Tibial nerve (tissue), 4 donors: Measurements from ENCODE around the gene CD300E. TPM values are rescaled to one million over a fixed set of nuclear protein-coding genes. Genes with fewer than 3 reads are reported as not detected.
A peak's percentile ranks its signal among the peaks of the same experiment; 100 is the strongest.
"Not testable (repeated sequence)": the region's sequence is repeated elsewhere in the genome, so short reads cannot be mapped to it uniquely, and the experiment has no call there.

Experiments used
- DNase-seq, 2 donors: peaks; one replicate each; pipeline ENCODE4 v3.0.0-alpha.2; 2019; ENCODE audit warnings: low spot score in 2 of 2
- H3K27ac ChIP-seq, 4 donors: fragments of 200-600 bp; sonication (generic) in 3 of 4; one replicate each; pipeline ENCODE4 v1.5.1; 2017 to 2019; ENCODE audit warnings: mild to moderate bottlenecking in 1 of 4
- H3K27me3 ChIP-seq, 2 donors: fragments of 200-600 bp; sonication (generic) in 1 of 2; one replicate each; pipeline versions ENCODE4 v1.5.1 to v1.6.0; 2017 to 2019
- H3K36me3 ChIP-seq, 3 donors: fragments of 200-600 bp; sonication (generic); one replicate each; pipeline ENCODE4 v1.5.1; 2018 to 2019
- H3K4me1 ChIP-seq, 4 donors: fragments of 200-600 bp; sonication (generic) in 3 of 4; one replicate each; pipeline ENCODE4 v1.5.1; 2017 to 2019
- H3K4me3 ChIP-seq, 4 donors: fragments of 200-600 bp; sonication (generic) in 3 of 4; one replicate each; pipeline ENCODE4 v1.5.1; 2017 to 2019; ENCODE audit warnings: mild to moderate bottlenecking in 1 of 4, moderate library complexity in 1 of 4
- H3K9me3 ChIP-seq, 4 donors: fragments of 200-600 bp; sonication (generic) in 3 of 4; one replicate each; pipeline ENCODE4 v1.5.1; 2017 to 2019
- EP300 ChIP-seq, 2 donors: sonication (generic); formaldehyde crosslinking; IDR thresholded peaks; one replicate each; pipeline ENCODE4 v1.6.1; 2017; ENCODE audit warnings: antibody characterized with exemption in 2 of 2, mild to moderate bottlenecking in 1 of 2
- POLR2A ChIP-seq, 2 donors: fragments of 450-650 bp; IDR thresholded peaks; one replicate each; pipeline ENCODE4 v1.6.1; 2017; ENCODE audit warnings: antibody characterized with exemption in 2 of 2, mild to moderate bottlenecking in 2 of 2, moderate library complexity in 2 of 2
- WGBS, 2 donors: methylation state at CpG; one replicate each; pipeline ENCODE4 v1.1.5; 2018; 5-methylcytosine and 5-hydroxymethylcytosine counted together
- total RNA-seq, 4 donors: library from RNA; depleted of rRNA; stranded (reverse); fragments of >200 nt; gene quantifications; one replicate each; pipeline ENCODE4 v1.1.0, GENCODE V29; 2016
- TF ChIP-seq, protein P1 (sequence below), 5 experiments: fragments of 200-600 bp in 3 of 5; fragments of 450-650 bp in 2 of 5; sonication (generic) in 3 of 5; IDR thresholded peaks; one replicate each; pipeline ENCODE4 v1.5.1; 2016 to 2019; ENCODE audit warnings: antibody characterized with exemption in 5 of 5, mild to moderate bottlenecking in 3 of 5, moderate library complexity in 2 of 5

Gene CD300E
- total RNA-seq, 4 donors from 2014 or later: under 0.01 to 1.8 (median 0.51) TPM

DNA sequence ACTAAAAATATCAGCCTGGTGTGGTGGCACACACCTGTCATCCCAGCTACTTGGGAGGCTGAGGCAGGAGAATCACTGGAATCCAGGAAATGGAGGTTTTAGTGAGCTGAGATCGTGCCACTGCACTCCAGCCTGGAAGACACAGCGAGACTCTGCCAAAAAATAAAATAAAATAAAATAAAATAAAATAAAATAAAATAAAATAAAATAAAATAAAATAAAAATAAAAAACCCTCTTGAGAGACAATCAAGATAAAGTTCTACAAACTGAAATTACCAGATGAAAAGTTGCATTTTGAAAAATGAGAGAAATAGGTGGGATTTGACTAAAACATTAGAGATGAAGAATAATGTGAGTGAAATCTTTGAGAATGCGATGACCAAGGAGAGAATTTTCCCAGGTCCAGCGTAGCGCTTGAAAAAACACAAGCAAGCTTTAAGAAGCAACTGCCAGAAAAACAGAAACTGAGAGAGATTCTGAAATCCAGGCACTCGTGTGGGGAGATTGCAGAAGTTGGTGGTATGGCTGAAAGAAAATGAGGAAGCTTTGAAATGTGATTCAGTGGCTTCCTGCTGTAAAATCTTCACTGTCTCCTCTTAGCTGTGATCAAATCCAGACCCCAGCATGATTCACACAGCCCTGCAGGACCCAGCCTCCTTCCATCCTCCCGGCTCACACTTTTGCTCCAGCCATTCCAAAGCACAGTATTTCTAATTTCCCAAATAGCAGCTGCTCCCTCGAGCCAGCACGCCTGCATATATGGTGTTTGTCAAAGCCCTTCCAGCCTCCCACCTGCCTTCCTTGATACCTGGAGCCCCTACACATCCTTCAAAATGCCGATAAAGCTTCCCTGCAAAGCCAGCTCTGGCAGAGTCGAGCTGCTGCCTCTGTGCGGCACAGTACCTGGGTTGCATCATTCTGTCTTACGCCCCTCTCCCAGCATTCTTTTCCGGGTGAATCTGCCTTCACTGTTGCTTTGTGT lies 8.2 kb upstream of the CD300E start:
- H3K4me1 ChIP-seq: peaks cover 0 to 9% (median 0%) of the 10 kb centered on the region in 4 donors
- H3K4me3 ChIP-seq: no peak overlapping the region
- no peak overlapping the region for H3K27ac ChIP-seq
- peaks cover 0 to 10% (median 0%) of the 10 kb centered on the region in 4 donors for H3K9me3 ChIP-seq
- TF ChIP-seq EP300 (IDR thresholded peaks at IDR 0.05) (peak in 1 of 2 donors; percentile 35), POLR2A (IDR thresholded peaks at IDR 0.05) (no peak)
- TF ChIP-seq, protein P1, sequence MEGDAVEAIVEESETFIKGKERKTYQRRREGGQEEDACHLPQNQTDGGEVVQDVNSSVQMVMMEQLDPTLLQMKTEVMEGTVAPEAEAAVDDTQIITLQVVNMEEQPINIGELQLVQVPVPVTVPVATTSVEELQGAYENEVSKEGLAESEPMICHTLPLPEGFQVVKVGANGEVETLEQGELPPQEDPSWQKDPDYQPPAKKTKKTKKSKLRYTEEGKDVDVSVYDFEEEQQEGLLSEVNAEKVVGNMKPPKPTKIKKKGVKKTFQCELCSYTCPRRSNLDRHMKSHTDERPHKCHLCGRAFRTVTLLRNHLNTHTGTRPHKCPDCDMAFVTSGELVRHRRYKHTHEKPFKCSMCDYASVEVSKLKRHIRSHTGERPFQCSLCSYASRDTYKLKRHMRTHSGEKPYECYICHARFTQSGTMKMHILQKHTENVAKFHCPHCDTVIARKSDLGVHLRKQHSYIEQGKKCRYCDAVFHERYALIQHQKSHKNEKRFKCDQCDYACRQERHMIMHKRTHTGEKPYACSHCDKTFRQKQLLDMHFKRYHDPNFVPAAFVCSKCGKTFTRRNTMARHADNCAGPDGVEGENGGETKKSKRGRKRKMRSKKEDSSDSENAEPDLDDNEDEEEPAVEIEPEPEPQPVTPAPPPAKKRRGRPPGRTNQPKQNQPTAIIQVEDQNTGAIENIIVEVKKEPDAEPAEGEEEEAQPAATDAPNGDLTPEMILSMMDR (IDR thresholded peaks at IDR 0.05): no peak
- 34 to 35% methylated on average over 14 of the region's 14 CpGs for WGBS, 2 donors
- DNase-seq: no peak
- H3K27me3 ChIP-seq: peaks cover 0 to 8% of the 10 kb centered on the region in 2 donors
- no peaks in the 10 kb centered on the region for H3K36me3 ChIP-seq

DNA sequence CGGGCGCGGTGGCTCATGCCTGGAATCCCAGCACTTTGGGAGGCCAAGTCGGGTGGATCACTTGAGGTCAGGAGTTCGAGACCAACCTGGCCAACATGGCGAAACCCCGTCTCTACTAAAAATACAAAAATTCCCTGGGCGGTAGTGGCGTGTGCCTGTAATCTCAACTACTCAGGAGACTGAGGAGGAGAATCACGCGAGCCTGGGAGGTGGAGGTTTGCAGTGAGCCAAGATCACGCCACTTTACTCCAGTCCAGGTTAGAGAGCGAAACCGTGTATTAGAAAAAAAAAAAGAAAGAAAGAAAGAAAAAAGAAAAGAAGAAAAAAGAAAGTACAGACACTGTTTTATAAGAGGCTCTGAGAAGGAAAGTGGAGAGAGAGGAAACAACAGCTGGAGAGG lies 6.7 kb upstream of the CD300E start:
- not testable (repeated sequence) for H3K27me3 ChIP-seq, H3K4me1 ChIP-seq, DNase-seq, H3K36me3 ChIP-seq, H3K27ac ChIP-seq, H3K4me3 ChIP-seq
- 87 to 90% methylated on average over 14 of the region's 14 CpGs for WGBS, 2 donors
- H3K9me3 ChIP-seq: peaks cover 0 to 18% (median 0%) of the 10 kb centered on the region in 4 donors

DNA sequence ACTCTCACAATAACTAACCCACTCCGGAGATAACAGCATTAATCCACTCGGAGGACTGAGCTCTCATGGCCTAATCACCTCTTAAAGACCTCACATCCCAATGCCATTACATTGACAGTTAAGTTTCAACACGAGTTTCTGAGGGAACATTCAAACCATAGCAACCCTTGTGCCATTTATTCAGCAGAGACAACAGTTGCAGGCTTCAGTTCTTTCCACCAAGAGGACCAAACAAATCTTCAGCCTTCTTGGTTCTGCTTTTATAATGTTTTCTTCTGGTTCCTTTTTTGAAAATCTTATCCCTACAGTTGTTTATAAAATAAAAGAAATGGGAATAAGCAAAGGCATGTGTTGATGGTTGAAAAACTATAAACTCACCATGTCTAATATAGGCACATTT lies 2.1 kb upstream of the CD300E start:
- peaks cover 0 to 18% (median 0%) of the 10 kb centered on the region in 4 donors for H3K9me3 ChIP-seq
- TF ChIP-seq EP300 (IDR thresholded peaks at IDR 0.05): no peak
- TF ChIP-seq, protein P1 (IDR thresholded peaks at IDR 0.05): no peak
- TF ChIP-seq POLR2A (IDR thresholded peaks at IDR 0.05): no peak
- H3K36me3 ChIP-seq: no peaks in the 10 kb centered on the region
- H3K27ac ChIP-seq: no peak overlapping the region
- no peaks in the 10 kb centered on the region for H3K27me3 ChIP-seq
- WGBS, 2 donors: 63 to 64% methylated on average over 3 of the region's 3 CpGs
- no peaks in the 10 kb centered on the region for H3K4me1 ChIP-seq
- H3K4me3 ChIP-seq: no peak overlapping the region
- no peak for DNase-seq

DNA sequence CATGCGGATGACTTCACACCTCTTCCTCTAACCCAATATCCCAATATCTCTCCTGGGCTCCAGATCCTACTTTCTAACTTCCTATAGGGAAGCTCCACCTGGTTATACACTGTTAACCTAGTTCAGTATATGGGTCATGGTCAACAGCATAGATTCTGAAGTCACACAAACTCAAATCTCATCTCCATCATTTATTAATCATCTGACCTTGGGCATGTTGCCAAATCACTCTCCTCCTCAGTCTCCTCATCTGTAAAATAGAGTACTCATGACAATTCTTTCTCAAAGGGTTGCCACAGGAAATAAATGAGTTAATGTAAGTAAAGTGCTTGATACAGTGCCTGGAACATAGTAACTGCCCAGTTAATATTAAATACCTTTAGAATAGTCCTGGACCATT lies 593 bp upstream of the CD300E start:
- TF ChIP-seq, protein P1 (IDR thresholded peaks at IDR 0.05): no peak
- TF ChIP-seq POLR2A (IDR thresholded peaks at IDR 0.05): no peak
- TF ChIP-seq EP300 (IDR thresholded peaks at IDR 0.05): no peak
- no peaks in the 10 kb centered on the region for H3K27me3 ChIP-seq
- WGBS, 2 donors: 78 to 97% methylated on average over 1 of the region's 1 CpG

DNA sequence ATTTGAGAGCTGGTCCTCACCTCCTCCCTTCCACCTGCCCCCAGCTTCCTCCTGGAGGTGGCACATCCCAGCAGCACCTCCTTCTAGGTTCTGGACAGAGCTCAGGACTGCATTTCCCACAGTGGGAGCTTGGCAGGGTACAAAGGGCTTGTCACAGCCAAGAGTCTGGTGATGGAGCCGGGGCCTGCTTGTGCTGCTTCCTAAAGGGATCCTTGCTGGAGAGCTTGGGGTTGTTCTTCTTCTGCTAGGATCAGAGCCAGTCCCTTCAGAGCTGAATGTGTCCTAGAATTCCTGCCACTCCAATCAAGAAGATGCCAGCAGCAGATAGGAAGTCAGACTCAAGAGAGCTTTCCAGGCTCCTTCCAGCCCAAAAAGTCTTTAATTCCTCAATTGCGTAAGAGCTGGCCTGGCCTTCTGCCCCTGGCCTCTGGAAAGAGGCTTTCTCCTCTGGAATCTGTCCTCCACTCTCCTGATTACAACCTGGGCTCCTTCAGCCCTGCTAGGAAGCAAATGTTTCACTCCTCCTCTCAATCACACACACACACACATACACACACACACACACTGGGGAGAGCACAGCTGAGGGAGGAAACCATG lies 4.4 kb downstream of the CD300E start:
- no peak overlapping the region for H3K4me3 ChIP-seq
- H3K27me3 ChIP-seq: no peaks in the 10 kb centered on the region
- TF ChIP-seq, protein P1 (IDR thresholded peaks at IDR 0.05): no peak
- TF ChIP-seq EP300 (IDR thresholded peaks at IDR 0.05) (no peak), POLR2A (IDR thresholded peaks at IDR 0.05) (no peak)
- no peaks in the 10 kb centered on the region for H3K36me3 ChIP-seq
- peak in 1 of 2 donors; percentile 56 for DNase-seq
- WGBS, 2 donors: 71 to 90% methylated on average over 2 of the region's 2 CpGs
- H3K4me1 ChIP-seq: no peaks in the 10 kb centered on the region
- H3K9me3 ChIP-seq: no peaks in the 10 kb centered on the region
- H3K27ac ChIP-seq: no peak overlapping the region

More for the DNA sequence above, 593 bp upstream of the CD300E start:
- no peak for DNase-seq
- H3K4me1 ChIP-seq: no peaks in the 10 kb centered on the region
- H3K9me3 ChIP-seq: peaks cover 0 to 11% (median 0%) of the 10 kb centered on the region in 4 donors
- no peaks in the 10 kb centered on the region for H3K36me3 ChIP-seq
- no peak overlapping the region for H3K27ac ChIP-seq
- H3K4me3 ChIP-seq: no peak overlapping the region
